ENCODE measurements around the gene COPA.

Gene COPA

GRCh38 chr1:160346463-160346862 lies 3.4 kb upstream of the COPA start:
- Histone ChIP-seq H3K4me1 (ENCODE audit: insufficient read depth, low read length) (peaks cover 6% of the 10 kb centered on the region; the same call in 1 of the 2 replicates), H3K9ac (ENCODE audit: low read depth, low read length) (no peak overlapping the region), H3K27ac (ENCODE audit: low read depth, low read length) (no peak overlapping the region), H3K27me3 (ENCODE audit: insufficient read depth, low read length) (no peaks in the 10 kb centered on the region), H3K9me3 (ENCODE audit: insufficient read depth, low read depth, low read length) (no peaks in the 10 kb centered on the region), H3K36me3 (ENCODE audit: insufficient read depth, low read length) (peaks cover 65% of the 10 kb centered on the region), H3K4me3 (ENCODE audit: low read length) (no peak overlapping the region)
- WGBS = 95% methylated on average over 10 of the region's 10 CpGs

- H3K4me1 ChIP-seq (ENCODE audit: insufficient read depth, low read length) = peaks cover 13% of the 10 kb centered on the region; the same call in 1 of the 2 replicates
- H3K27me3 ChIP-seq (ENCODE audit: insufficient read depth, low read length) = no peaks in the 10 kb centered on the region
- 98% methylated on average over 5 of the region's 6 CpGs for WGBS
- peaks cover 54% of the 10 kb centered on the region for H3K36me3 ChIP-seq (ENCODE audit: insufficient read depth, low read length)
- no peak overlapping the region for H3K27ac ChIP-seq (ENCODE audit: low read depth, low read length)
- no peak overlapping the region for H3K4me3 ChIP-seq (ENCODE audit: low read length)
- no peaks in the 10 kb centered on the region for H3K9me3 ChIP-seq (ENCODE audit: insufficient read depth, low read depth, low read length)
- H3K9ac ChIP-seq (ENCODE audit: low read depth, low read length) = no peak overlapping the region
Observed at GRCh38 chr1:160344936-160345335, 1.9 kb upstream of the COPA start.

- peaks cover 54% of the 10 kb centered on the region for H3K36me3 ChIP-seq (ENCODE audit: insufficient read depth, low read length)
- H3K4me3 ChIP-seq (ENCODE audit: low read length) = peak overlapping the region; percentile 95
- no peaks in the 10 kb centered on the region for H3K9me3 ChIP-seq (ENCODE audit: insufficient read depth, low read depth, low read length)
- WGBS = 90% methylated on average over 3 of the region's 3 CpGs
- no peaks in the 10 kb centered on the region for H3K27me3 ChIP-seq (ENCODE audit: insufficient read depth, low read length)
- no peak overlapping the region for H3K27ac ChIP-seq (ENCODE audit: low read depth, low read length)
- peak overlapping the region; percentile 89; the same call in 1 of the 2 replicates for H3K9ac ChIP-seq (ENCODE audit: low read depth, low read length)
- H3K4me1 ChIP-seq (ENCODE audit: insufficient read depth, low read length) = peaks cover 13% of the 10 kb centered on the region; the same call in 1 of the 2 replicates
Observed at GRCh38 chr1:160344241-160344640, 1.2 kb upstream of the COPA start.

GRCh38 chr1:160342526-160342925 lies 524 bp downstream of the COPA start:
- H3K9ac ChIP-seq (ENCODE audit: low read depth, low read length) = peak overlapping the region; percentile 89
- peak overlapping the region; percentile 95 for H3K4me3 ChIP-seq (ENCODE audit: low read length)
- H3K9me3 ChIP-seq (ENCODE audit: insufficient read depth, low read depth, low read length) = no peaks in the 10 kb centered on the region
- H3K36me3 ChIP-seq (ENCODE audit: insufficient read depth, low read length) = peaks cover 54% of the 10 kb centered on the region
- H3K4me1 ChIP-seq (ENCODE audit: insufficient read depth, low read length) = peaks cover 13% of the 10 kb centered on the region; the same call in 1 of the 2 replicates
- H3K27me3 ChIP-seq (ENCODE audit: insufficient read depth, low read length) = no peaks in the 10 kb centered on the region
- WGBS = under 1% methylated on average over 7 of the region's 7 CpGs
- peak overlapping the region; percentile 61; the same call in 1 of the 2 replicates for H3K27ac ChIP-seq (ENCODE audit: low read depth, low read length)

- no peaks in the 10 kb centered on the region for H3K27me3 ChIP-seq (ENCODE audit: insufficient read depth, low read length)
- H3K4me3 ChIP-seq (ENCODE audit: low read length) = peak overlapping the region; percentile 95; the same call in 1 of the 2 replicates
Observed at GRCh38 chr1:160340866-160341265, 2.2 kb downstream of the COPA start.

GRCh38 chr1:160340146-160340545 lies 2.9 kb downstream of the COPA start:
- H3K27ac ChIP-seq (ENCODE audit: low read depth, low read length) = no peak overlapping the region
- H3K36me3 ChIP-seq (ENCODE audit: insufficient read depth, low read length) = peaks cover 53% of the 10 kb centered on the region
- 100% methylated on average over 3 of the region's 3 CpGs for WGBS

More at GRCh38 chr1:160340866-160341265, 2.2 kb downstream of the COPA start:
- Histone ChIP-seq H3K4me1 (ENCODE audit: insufficient read depth, low read length) (peaks cover 13% of the 10 kb centered on the region; the same call in 1 of the 2 replicates), H3K9me3 (ENCODE audit: insufficient read depth, low read depth, low read length) (no peaks in the 10 kb centered on the region), H3K27ac (ENCODE audit: low read depth, low read length) (no peak overlapping the region), H3K9ac (ENCODE audit: low read depth, low read length) (no peak overlapping the region), H3K36me3 (ENCODE audit: insufficient read depth, low read length) (peaks cover 54% of the 10 kb centered on the region)
- WGBS = 55% methylated on average over 2 of the region's 2 CpGs

GRCh38 chr1:160338580-160338979 lies 4.5 kb downstream of the COPA start:
- WGBS = 94% methylated on average over 4 of the region's 4 CpGs
- no peaks in the 10 kb centered on the region for H3K9me3 ChIP-seq (ENCODE audit: insufficient read depth, low read depth, low read length)
- no peak overlapping the region for H3K4me3 ChIP-seq (ENCODE audit: low read length)
- H3K27ac ChIP-seq (ENCODE audit: low read depth, low read length) = no peak overlapping the region
- H3K36me3 ChIP-seq (ENCODE audit: insufficient read depth, low read length) = peaks cover 63% of the 10 kb centered on the region
- peaks cover 13% of the 10 kb centered on the region; the same call in 1 of the 2 replicates for H3K4me1 ChIP-seq (ENCODE audit: insufficient read depth, low read length)
- H3K27me3 ChIP-seq (ENCODE audit: insufficient read depth, low read length) = no peaks in the 10 kb centered on the region
- no peak overlapping the region for H3K9ac ChIP-seq (ENCODE audit: low read depth, low read length)

More at GRCh38 chr1:160340146-160340545, 2.9 kb downstream of the COPA start:
- no peak overlapping the region for H3K4me3 ChIP-seq (ENCODE audit: low read length)
- H3K9me3 ChIP-seq (ENCODE audit: insufficient read depth, low read depth, low read length) = no peaks in the 10 kb centered on the region
- no peak overlapping the region for H3K9ac ChIP-seq (ENCODE audit: low read depth, low read length)
- peaks cover 13% of the 10 kb centered on the region; the same call in 1 of the 2 replicates for H3K4me1 ChIP-seq (ENCODE audit: insufficient read depth, low read length)
- H3K27me3 ChIP-seq (ENCODE audit: insufficient read depth, low read length) = no peaks in the 10 kb centered on the region

- Histone ChIP-seq H3K9ac (ENCODE audit: low read depth, low read length) (no peak overlapping the region), H3K36me3 (ENCODE audit: insufficient read depth, low read length) (peaks cover 95% of the 10 kb centered on the region), H3K4me3 (ENCODE audit: low read length) (no peak overlapping the region), H3K27ac (ENCODE audit: low read depth, low read length) (no peak overlapping the region), H3K9me3 (ENCODE audit: insufficient read depth, low read depth, low read length) (no peaks in the 10 kb centered on the region), H3K27me3 (ENCODE audit: insufficient read depth, low read length) (no peaks in the 10 kb centered on the region), H3K4me1 (ENCODE audit: insufficient read depth, low read length) (no peaks in the 10 kb centered on the region)
Observed at GRCh38 chr1:160332516-160332915, 10.5 kb downstream of the COPA start.

- no peaks in the 10 kb centered on the region for H3K4me1 ChIP-seq (ENCODE audit: insufficient read depth, low read length)
- peaks cover 98% of the 10 kb centered on the region for H3K36me3 ChIP-seq (ENCODE audit: insufficient read depth, low read length)
- no peak overlapping the region for H3K27ac ChIP-seq (ENCODE audit: low read depth, low read length)
- H3K27me3 ChIP-seq (ENCODE audit: insufficient read depth, low read length) = no peaks in the 10 kb centered on the region
- no peak overlapping the region for H3K9ac ChIP-seq (ENCODE audit: low read depth, low read length)
- no peaks in the 10 kb centered on the region for H3K9me3 ChIP-seq (ENCODE audit: insufficient read depth, low read depth, low read length)
- no peak overlapping the region for H3K4me3 ChIP-seq (ENCODE audit: low read length)
Observed at GRCh38 chr1:160330119-160330518, 12.9 kb downstream of the COPA start.

GRCh38 chr1:160328184-160328583 lies 14.9 kb downstream of the COPA start:
- H3K9me3 ChIP-seq (ENCODE audit: insufficient read depth, low read depth, low read length) = no peaks in the 10 kb centered on the region
- peaks cover 96% of the 10 kb centered on the region for H3K36me3 ChIP-seq (ENCODE audit: insufficient read depth, low read length)
- no peak overlapping the region for H3K4me3 ChIP-seq (ENCODE audit: low read length)
- H3K4me1 ChIP-seq (ENCODE audit: insufficient read depth, low read length) = no peaks in the 10 kb centered on the region
- no peak overlapping the region for H3K27ac ChIP-seq (ENCODE audit: low read depth, low read length)
- 95% methylated on average over 8 of the region's 8 CpGs for WGBS
- H3K27me3 ChIP-seq (ENCODE audit: insufficient read depth, low read length) = no peaks in the 10 kb centered on the region
- H3K9ac ChIP-seq (ENCODE audit: low read depth, low read length) = no peak overlapping the region

- Histone ChIP-seq H3K4me1 (ENCODE audit: insufficient read depth, low read length) (no peaks in the 10 kb centered on the region), H3K9me3 (ENCODE audit: insufficient read depth, low read depth, low read length) (no peaks in the 10 kb centered on the region), H3K27ac (ENCODE audit: low read depth, low read length) (no peak overlapping the region), H3K9ac (ENCODE audit: low read depth, low read length) (no peak overlapping the region), H3K36me3 (ENCODE audit: insufficient read depth, low read length) (peaks cover 96% of the 10 kb centered on the region), H3K27me3 (ENCODE audit: insufficient read depth, low read length) (no peaks in the 10 kb centered on the region), H3K4me3 (ENCODE audit: low read length) (no peak overlapping the region)
- 97% methylated on average over 5 of the region's 5 CpGs for WGBS
Observed at GRCh38 chr1:160326418-160326817, 16.6 kb downstream of the COPA start.

- peaks cover 91% of the 10 kb centered on the region for H3K36me3 ChIP-seq (ENCODE audit: insufficient read depth, low read length)
- H3K27ac ChIP-seq (ENCODE audit: low read depth, low read length) = no peak overlapping the region
- H3K4me3 ChIP-seq (ENCODE audit: low read length) = no peak overlapping the region
- H3K9me3 ChIP-seq (ENCODE audit: insufficient read depth, low read depth, low read length) = no peaks in the 10 kb centered on the region
- 96% methylated on average over 2 of the region's 4 CpGs for WGBS
- H3K9ac ChIP-seq (ENCODE audit: low read depth, low read length) = no peak overlapping the region
- no peaks in the 10 kb centered on the region for H3K27me3 ChIP-seq (ENCODE audit: insufficient read depth, low read length)
- no peaks in the 10 kb centered on the region for H3K4me1 ChIP-seq (ENCODE audit: insufficient read depth, low read length)
Observed at GRCh38 chr1:160325252-160325651, 17.8 kb downstream of the COPA start.
